GM23338 (cell line): Measurements from ENCODE around the gene OLAH. TPM values are rescaled to one million over a fixed set of nuclear protein-coding genes. Genes with fewer than 3 reads are reported as not detected.
A peak's percentile ranks its signal among the peaks of the same experiment; 100 is the strongest.

Source experiments
- ATAC-seq: fragments of 200-7000 bp; cut with Tn5 transposase; 3 replicates; pipeline ENCODE4 v1.9.1; 2020
- DNase-seq: peaks from one replicate; pipeline ENCODE4 v3.0.0-alpha.2; 2015; ENCODE audit warnings: low spot score
- H2AFZ ChIP-seq: fragments of 200-600 bp; sonication (generic); 2 replicates; pipeline ENCODE4 v1.8.0; 2016; ENCODE audit warnings: antibody characterized with exemption, mild to moderate bottlenecking, moderate library complexity
- H3F3A ChIP-seq: fragments of 200-600 bp; sonication (generic); replicated peaks from 2 replicates; pipeline ENCODE4 v1.8.0; 2017; ENCODE audit warnings: antibody characterized with exemption, mixed run types, low read depth
- H3K27ac ChIP-seq: fragments of 200-600 bp; sonication (generic); 2 replicates; pipeline ENCODE4 v1.6.1; 2016; ENCODE audit warnings: low read depth
- H3K27me3 ChIP-seq: fragments of 200-600 bp; sonication (generic); 2 replicates; pipeline ENCODE4 v1.8.0; 2016; ENCODE audit warnings: mild to moderate bottlenecking, mixed run types, moderate library complexity; ENCODE audit not compliant: insufficient read depth
- H3K36me3 ChIP-seq: fragments of 200-600 bp; sonication (generic); 2 replicates; pipeline ENCODE4 v1.8.0; 2016; ENCODE audit warnings: mild to moderate bottlenecking; ENCODE audit not compliant: insufficient read depth
- H3K4me1 ChIP-seq: fragments of 200-600 bp; sonication (generic); 2 replicates; pipeline ENCODE4 v1.8.0; 2016; ENCODE audit warnings: mild to moderate bottlenecking, moderate library complexity; ENCODE audit not compliant: insufficient read depth
- H3K4me2 ChIP-seq: fragments of 200-600 bp; sonication (generic); 2 replicates; pipeline ENCODE4 v1.7.1; 2017; ENCODE audit warnings: mixed run types
- H3K4me3 ChIP-seq: fragments of 200-600 bp; sonication (generic); 2 replicates; pipeline ENCODE4 v1.6.1; 2016; ENCODE audit warnings: mixed run types
- H3K79me2 ChIP-seq: fragments of 200-600 bp; sonication (generic); replicated peaks from 2 replicates; pipeline ENCODE4 v1.8.0; 2017; ENCODE audit warnings: mild to moderate bottlenecking; ENCODE audit not compliant: insufficient read depth
- H3K9me2 ChIP-seq: fragments of 200-600 bp; sonication (generic); 2 replicates; pipeline ENCODE4 v1.8.0; 2017; ENCODE audit not compliant: insufficient read depth
- H4K20me1 ChIP-seq: fragments of 200-600 bp; sonication (generic); replicated peaks from 2 replicates; pipeline ENCODE4 v1.8.0; 2017; ENCODE audit warnings: mild to moderate bottlenecking; ENCODE audit not compliant: insufficient read depth
- H3K27ac Mint-ChIP-seq: 2 replicates; pipeline ENCODE4 v1.8.0; 2020; ENCODE audit warnings: inconsistent platforms, mild to moderate bottlenecking, moderate library complexity, mixed read lengths
- H3K27me3 Mint-ChIP-seq: 3 replicates; pipeline ENCODE4 v1.8.0; 2022; ENCODE audit warnings: low read depth, mild to moderate bottlenecking, moderate library complexity, mixed read lengths, inconsistent platforms; ENCODE audit not compliant: insufficient read depth, poor library complexity
- H3K36me3 Mint-ChIP-seq: 3 replicates; pipeline ENCODE4 v1.8.0; 2021; ENCODE audit warnings: low read depth, mild to moderate bottlenecking, inconsistent platforms, moderate library complexity, mixed read lengths
- H3K4me1 Mint-ChIP-seq: 3 replicates; pipeline ENCODE4 v1.8.0; 2020; ENCODE audit warnings: mild to moderate bottlenecking, inconsistent platforms, mixed read lengths
- H3K4me3 Mint-ChIP-seq: 3 replicates; pipeline ENCODE4 v1.8.0; 2021; ENCODE audit warnings: moderate library complexity, mild to moderate bottlenecking, inconsistent platforms, mixed read lengths
- H3K9me3 Mint-ChIP-seq: 3 replicates; pipeline ENCODE4 v1.8.0; 2020; ENCODE audit warnings: moderate library complexity, mild to moderate bottlenecking, inconsistent platforms, mixed read lengths
- CTCF ChIP-seq, 2 experiments: fragments of 200-600 bp in 1 of 2; sonication (generic) in 1 of 2; conservative IDR thresholded peaks; 2 replicates each; pipeline versions ENCODE4 v1.5.1 to v1.6.1; 2016 to 2017; ENCODE audit warnings: antibody characterized with exemption in 2 of 2, low read depth in 2 of 2, mild to moderate bottlenecking in 2 of 2, moderate library complexity in 1 of 2
- ETS1 ChIP-seq: IDR thresholded peaks from 2 replicates; pipeline ENCODE4 v1.6.1; 2016; ENCODE audit warnings: antibody characterized with exemption
- EZH2phosphoT487 ChIP-seq: fragments of 200-600 bp; sonication (generic); IDR thresholded peaks from one replicate; pipeline ENCODE4 v1.8.1; 2018; ENCODE audit warnings: antibody characterized with exemption; ENCODE audit not compliant: unreplicated experiment
- JUNB ChIP-seq: IDR thresholded peaks from one replicate; pipeline ENCODE4 v1.6.1; 2016; ENCODE audit warnings: antibody characterized with exemption; ENCODE audit not compliant: unreplicated experiment
- REST ChIP-seq: IDR thresholded peaks from one replicate; pipeline ENCODE4 v1.6.1; 2018; ENCODE audit warnings: antibody characterized with exemption; ENCODE audit not compliant: unreplicated experiment
- ZNF114 ChIP-seq: fragments of 250-450 bp; sonication (Bioruptor Pico); IDR thresholded peaks from 2 replicates; pipeline ENCODE4 v1.5.0; 2020; ENCODE audit warnings: mild to moderate bottlenecking, moderate library complexity
- ZNF331 ChIP-seq: fragments of 250-450 bp; sonication (Bioruptor Pico); IDR thresholded peaks from 2 replicates; pipeline ENCODE4 v1.5.0; 2020; ENCODE audit warnings: low read depth, mild to moderate bottlenecking, moderate library complexity
- polyA plus RNA-seq: library from polyadenylated mRNA; unstranded; fragments of >200 nt; fragmentation: Nextera tagmentation; extraction: Ambion mirVana; gene quantifications from 2 replicates; pipeline ENCODE4 v1.2.1, GENCODE V29; 2016
- total RNA-seq: library from RNA; depleted of rRNA; stranded (reverse); fragments of >200 nt; shearing (Covaris generic); gene quantifications from 2 replicates; pipeline ENCODE4 v1.2.3, GENCODE V29; 2014

OLAH gene
- total and polyA plus RNA-seq, 2 experiments from 2014 or later = not detected

- no peak for TF ChIP-seq ETS1
- TF ChIP-seq ZNF331 (CRISPR knock-in tag) = no peak
- TF ChIP-seq CTCF (conservative IDR thresholded peaks at IDR 0.05; ENCODE audit: low read depth in 2 of 2) = no peak
- no peak for TF ChIP-seq REST
- TF ChIP-seq ZNF114 (CRISPR knock-in tag) = no peak
Measured at GRCh38 chr10:15035385-15036301, 8.1 kb upstream of the OLAH start (continued).

- no peak for DNase-seq
- Histone ChIP-seq H3K27me3 (no peaks in the 10 kb centered on the region), H3F3A (no peaks in the 10 kb centered on the region), H4K20me1 (no peaks in the 10 kb centered on the region), H3K27ac (no peak overlapping the region), H3K36me3 (no peaks in the 10 kb centered on the region), H2AFZ (0 out of 2 replicates have a peak overlapping the region, but pooled peaks have one; percentile 32), H3K4me2 (no peak overlapping the region), H3K4me1 (no peaks in the 10 kb centered on the region), H3K9me2 (0 out of 2 replicates have a peak, but pooled peaks cover 3% of the 10 kb centered on the region), H3K4me3 (no peak overlapping the region), H3K79me2 (no peaks in the 10 kb centered on the region)
- H3K36me3 Mint-ChIP-seq = no peaks in the 10 kb centered on the region
- H3K27ac Mint-ChIP-seq = no peak overlapping the region
- H3K9me3 Mint-ChIP-seq = peaks cover 5% of the 10 kb centered on the region; the same call in 2 of the 3 replicates
- H3K27me3 Mint-ChIP-seq = peaks cover 6% of the 10 kb centered on the region
- no peak for TF ChIP-seq JUNB
- no peak for TF ChIP-seq EZH2phosphoT487
- TF ChIP-seq ETS1 = no peak
- H3K4me1 Mint-ChIP-seq = peaks cover 10% of the 10 kb centered on the region; the same call in 2 of the 3 replicates
- peak; percentile 41; the same call in 2 of the 3 replicates for ATAC-seq
- H3K4me3 Mint-ChIP-seq = no peak overlapping the region
Measured at GRCh38 chr10:15037691-15038090, 6.1 kb upstream of the OLAH start.
